Activated T-cell treated with anti-CD3 and anti-CD28 coated beads for 48 hours (primary cell): ENCODE results near the gene ZNF831.

Experiments used
- DNase-seq: peaks from one replicate; pipeline ENCODE4 v3.0.0-alpha.2; 2020; ENCODE audit warnings: low read depth

ZNF831 gene

DNA sequence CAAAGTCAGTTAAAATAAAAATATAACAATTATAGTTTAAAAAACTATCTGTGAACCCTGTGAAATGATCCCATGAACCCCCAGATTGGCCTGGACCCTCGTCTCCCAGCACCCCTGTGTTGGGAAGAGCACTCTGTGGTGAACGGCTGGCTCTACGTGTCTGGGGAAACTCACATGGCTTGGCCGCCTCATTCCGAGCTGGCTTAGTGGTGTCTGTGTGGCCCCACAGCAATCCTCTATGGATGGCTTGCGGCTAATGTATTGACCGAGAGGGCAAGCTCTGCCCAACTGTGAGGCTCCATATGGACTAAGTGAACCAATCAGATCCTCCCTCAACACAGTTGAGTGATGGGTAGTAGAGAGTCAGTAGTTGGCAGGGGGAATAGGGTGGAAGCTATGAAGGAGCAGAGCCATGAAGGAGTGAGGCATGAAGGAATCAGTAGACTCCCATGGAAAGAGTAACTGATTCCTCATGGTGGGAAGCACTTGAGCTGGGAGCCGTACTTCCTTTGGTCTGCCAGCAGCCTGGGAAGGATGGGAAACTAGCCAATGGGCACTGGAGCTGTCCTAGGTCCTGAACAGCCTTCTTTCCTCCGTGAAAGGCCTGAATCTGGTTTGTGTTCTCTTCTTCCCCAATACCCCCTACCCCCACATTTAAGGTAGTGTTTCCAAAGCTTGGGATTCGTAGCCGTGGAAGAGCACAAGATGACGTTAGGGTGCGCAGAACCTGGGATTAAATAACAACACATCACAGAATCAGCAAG, 21.6 kb upstream of the ZNF831 start:
- no peak for DNase-seq

DNA sequence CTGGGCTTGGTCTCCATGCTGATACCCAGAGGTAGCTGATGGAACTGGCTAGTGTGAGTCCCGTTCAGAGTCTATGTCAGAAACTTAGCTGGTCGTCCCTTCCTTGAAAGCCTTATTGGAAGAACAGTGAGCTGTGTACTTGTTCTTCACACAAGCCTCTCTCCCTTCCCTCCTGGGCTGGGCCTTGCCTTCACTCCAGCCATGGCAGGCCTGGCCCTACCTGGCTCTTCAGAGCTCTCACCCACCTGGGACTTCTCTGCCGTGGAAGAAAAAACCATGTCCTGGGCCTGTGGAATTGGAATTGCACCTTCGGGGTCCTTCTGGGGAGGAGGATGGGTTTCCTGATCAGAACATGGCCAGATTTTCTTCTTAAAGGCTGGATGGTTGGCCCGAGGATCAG, 20.3 kb upstream of the ZNF831 start:
- DNase-seq = no peak

DNA sequence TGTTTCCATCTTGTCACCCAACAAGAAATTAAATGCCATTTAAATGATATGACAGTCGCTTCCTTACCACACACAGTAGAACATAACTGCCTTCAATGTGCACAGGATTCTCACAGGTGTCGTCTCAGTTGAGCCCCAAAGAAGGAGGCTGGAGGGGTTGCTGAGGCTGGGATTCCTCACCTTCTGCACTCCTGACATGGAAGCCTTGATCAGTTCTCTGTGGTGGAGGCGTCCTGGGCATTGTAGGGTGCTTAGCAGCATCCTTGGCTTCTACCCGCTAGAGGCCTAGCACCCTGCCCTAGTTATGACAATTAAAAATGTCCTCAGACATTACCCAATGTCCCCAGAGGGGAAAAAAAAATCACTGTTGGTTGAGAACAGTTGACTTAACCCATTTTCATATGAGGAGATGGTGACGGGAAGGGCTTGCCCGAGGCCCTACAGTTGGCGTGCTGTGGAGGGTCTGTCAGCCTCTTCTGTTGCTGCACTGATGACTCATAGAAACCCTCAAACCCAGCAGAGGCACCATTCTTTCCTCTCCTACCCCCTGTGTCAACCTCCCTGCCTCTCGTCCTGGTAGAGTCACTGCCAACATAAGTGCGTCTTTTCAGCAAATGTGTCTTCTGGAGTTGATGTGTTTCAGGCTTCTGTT, 19.3 kb upstream of the ZNF831 start:
- DNase-seq = peak; percentile 47

DNA sequence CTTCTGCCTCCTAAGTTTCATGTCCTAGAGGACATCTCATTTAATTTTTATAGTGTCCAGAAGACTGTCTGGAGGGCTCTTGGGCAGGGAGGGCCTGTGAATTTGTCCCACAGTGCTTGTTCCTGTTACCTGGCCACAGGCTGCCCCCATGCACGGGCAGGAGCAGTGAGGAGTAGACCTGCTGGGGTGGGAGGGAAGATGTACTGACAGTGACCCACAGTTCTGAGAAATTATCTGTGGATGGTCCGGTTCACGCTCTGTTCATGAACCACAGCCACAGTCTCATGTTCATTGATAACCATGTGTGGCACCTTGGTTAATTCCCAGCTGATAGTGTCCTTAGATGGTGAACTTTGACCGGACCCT, 18.8 kb upstream of the ZNF831 start:
- DNase-seq = no peak

DNA sequence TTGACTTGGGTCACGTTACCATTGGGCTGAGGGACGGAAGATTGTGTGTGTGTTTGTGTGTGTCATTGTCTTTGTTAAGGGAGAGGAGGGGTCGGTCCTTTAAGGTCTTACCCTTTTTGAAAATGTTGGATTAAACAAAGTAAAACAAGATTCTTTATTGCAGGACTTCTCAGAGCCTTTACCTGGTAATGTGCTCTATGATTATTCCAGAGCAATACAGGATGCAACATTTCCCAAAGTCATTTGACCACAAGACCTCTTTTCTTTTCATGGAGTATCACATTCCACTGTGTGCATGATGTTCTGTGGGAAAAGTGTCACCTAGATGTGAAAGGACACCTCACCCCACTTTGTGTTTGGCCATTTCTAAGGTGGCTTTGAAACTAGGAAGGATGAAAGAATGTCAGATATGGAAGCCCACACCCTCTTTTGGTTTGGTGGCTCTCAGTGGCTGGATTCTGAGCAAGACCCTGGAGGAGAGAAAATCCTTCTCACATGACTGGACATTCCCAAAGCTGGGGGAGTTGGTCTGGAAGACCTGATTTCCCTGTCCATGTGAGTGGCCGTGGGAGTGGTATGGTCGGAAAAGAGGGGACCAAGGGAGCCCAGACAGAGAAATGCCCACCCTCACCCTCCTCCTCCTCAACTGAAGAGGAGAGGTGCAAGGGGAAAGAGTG, 18.2 kb upstream of the ZNF831 start:
- DNase-seq = no peak

DNA sequence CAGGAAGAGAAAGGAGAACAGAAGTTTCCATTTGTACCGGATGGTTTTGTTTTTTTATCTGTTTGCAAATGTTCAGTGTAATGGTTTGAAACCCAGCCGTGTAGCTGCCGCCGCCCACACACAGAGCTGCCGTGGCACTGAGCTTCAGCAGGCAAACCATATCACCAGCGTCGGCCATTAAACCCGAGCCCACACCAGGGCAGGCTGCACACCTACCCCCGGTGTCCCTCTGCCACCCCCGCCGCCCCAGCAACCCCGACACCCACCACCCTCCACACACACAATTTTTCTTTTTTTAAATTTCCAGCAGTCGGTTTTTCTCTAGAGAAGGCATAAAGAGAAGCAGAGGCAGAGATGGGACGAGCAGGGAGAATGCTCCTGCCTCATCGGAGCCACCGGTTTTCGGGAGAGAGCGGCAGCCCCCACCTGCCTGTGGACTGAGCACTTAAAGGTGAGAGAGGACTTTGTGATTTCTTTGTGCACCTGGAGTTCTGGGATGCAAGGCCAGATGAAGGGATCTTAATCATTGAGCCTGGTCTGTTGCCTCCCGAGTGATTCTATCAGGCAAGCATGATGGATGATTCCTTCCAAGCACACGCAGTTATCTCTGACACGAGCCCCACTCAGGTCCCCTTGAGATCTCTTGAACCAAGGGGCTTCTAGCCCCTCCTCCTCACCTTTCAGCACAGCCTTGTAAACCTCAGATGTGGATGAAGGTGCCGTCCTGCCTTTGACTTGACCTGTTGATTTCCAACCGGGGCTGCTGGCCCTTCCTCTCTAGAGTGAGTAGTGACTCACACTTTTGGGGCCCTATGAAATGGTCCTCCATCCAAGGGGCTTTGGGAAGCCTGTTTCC, 17.5 kb upstream of the ZNF831 start:
- DNase-seq = peak; percentile 70

DNA sequence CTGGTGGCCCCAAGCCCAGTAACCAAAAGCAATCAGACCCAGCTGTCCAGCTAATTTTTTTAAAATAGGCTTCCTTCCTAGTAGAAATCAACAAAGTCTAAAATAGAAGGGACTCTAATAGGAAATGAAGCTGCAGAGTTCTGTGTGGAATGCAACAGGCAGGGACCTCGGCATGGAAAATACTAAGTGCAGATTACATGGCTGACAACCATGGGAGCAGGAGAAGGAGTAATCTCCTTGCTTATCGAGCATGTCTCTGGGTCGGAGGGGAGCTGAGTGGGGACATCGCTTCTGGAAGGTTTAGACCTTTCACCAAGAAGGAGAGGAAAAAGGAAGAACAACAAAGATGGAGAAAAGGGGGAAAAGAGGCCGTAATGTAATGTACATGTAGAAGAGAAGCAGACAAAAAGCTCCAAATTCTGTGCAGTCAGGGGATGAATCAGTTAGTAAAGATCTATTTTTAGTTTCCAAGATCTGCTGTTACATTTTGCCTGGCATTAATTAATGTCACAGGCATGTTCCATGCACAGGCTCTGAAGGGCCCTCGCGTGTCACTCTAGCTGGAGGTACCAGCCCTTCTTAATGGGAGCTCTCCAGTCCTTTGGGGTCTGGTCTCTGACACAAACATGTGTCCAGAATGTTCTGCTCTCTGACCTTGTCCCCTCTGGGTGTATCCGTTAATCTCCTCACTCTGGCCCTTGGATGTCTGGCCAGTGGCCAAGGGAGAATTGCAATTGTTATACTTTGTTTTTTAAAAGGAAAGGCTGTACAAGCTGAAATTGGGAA, 16.6 kb upstream of the ZNF831 start:
- no peak for DNase-seq

DNA sequence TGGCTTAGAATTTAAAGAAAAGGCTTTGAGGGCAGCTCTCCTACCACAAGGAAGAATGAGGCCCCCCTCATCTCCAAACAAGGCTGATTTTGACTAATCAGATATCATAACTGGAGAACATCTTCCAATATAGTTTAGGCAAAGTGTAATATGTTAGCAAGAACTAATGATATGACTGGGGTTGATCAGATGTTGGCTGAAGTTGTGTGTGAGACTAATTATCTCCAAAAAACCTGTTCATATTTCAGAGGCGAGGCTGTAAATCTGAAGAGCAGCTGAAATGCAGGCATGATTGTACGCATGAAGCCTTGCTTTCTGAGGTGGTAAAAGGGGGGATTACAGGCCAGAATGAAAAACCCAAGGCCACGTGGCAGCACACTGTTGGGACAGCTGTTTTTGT, 16.0 kb upstream of the ZNF831 start:
- no peak for DNase-seq

DNA sequence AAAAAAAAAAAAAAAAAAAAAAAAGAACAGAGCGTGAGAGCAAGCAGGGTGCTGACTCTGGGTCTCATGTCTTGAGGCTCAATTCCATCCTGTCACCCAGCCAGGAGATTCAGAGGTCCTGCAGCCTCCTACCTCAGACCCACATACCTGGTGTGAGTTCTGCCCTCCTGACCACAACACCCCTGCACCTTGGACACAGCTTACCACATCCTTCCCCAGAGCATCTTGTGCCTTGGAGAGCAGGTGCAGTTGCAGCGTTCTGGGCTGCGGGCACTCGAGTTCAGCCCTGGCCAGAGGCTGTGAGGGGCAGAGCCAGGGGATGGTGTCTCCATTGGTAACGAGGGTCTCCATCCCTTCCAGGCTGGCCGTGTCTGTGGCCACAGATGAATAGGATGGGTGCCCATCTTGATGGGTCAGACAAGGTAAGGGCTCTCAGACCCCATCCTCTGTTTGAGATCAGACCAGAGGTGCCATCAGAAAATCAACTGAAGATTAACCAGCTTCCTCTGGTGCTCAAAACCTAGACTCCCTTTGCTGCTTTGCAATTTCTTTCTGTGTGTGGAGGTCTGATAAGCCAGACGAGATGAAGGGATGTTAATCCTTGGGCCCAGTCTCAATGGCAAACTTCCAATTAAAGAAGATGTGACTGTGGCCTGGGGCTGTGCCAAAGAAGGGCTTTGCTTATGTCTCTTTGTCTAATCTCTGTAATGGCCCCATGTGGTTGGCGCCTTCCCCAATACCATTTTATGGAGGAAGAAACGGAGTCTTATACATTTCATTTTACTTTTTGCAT, 14.7 kb upstream of the ZNF831 start:
- DNase-seq = no peak

DNA sequence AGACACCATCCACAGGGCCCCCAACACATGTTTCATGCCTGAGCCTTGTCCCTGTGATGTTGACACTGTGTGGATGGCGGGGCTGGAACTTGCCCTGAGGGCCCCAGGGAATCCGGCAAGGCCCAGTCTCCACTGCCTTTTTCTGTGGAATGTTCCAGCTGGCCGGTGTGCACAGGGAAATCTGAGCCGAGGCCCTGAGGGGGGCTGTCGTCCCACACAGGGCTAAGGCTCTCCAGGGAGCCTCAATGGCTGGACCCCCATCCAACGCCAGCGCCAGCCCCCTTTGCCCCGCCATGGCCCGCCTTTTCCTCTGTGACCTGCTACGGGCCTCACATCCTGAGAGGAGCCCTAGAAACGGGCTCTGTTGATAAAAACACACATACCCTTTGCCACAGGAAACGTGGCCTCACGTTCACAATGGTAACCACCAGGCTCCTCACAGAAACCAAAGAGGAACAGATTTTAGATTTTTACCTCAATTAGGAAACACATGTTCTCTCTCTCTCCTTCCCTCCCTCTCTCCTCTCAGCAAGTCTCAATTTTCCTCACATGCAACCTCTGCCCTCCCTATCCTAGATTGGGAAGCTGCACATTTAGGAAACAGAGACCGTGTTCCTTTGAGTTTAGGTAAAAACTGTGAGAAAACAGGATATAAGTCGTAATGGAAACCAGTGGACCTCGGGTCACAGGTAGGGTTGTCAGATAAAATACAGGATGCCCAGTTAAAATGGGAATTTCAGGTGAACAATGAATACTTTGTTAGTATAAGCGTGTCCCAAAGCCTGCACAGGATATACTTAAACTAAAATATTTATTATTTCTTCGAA, 13.7 kb upstream of the ZNF831 start:
- peak; percentile 49 for DNase-seq

DNA sequence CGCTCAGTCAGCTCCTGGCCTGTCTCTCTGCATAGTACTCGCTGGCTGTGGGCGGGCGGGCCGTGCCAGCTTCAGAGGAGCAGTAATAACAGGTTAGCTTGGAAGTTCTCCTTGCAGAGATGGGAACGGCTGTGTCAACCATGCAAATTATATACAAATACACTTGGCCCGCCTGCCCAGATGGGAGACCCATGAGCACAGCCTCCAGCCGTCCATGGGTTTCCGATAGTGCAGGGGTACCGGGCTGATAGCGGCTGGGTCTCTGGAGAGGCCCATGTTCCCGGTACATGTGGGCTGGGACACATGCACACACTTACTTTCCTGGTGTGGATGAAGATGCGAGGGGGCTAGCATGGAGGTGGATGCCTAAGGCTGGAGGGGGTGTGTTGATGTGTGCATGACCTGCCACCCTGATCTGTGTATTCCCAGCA, 12.8 kb upstream of the ZNF831 start:
- no peak for DNase-seq

DNA sequence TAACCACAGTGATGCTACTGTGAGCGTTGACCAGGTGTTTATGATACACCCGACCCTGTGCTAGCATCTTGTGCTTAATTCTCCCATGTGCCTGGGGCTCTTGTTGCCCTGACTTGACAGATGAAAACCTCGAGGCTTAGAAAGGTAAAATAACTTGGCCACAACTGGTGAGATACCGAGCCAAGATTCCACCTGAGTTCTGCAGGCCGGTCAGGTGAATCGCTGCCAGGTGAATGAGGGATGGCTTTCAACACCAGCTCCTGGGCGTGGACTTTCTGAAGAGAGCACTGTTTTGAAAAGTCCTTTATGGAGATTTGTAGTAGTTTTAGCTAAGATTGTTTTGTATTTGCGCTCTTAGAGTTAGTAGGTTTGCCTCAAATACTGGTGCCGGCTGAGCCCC, 12.2 kb upstream of the ZNF831 start:
- no peak for DNase-seq

DNA sequence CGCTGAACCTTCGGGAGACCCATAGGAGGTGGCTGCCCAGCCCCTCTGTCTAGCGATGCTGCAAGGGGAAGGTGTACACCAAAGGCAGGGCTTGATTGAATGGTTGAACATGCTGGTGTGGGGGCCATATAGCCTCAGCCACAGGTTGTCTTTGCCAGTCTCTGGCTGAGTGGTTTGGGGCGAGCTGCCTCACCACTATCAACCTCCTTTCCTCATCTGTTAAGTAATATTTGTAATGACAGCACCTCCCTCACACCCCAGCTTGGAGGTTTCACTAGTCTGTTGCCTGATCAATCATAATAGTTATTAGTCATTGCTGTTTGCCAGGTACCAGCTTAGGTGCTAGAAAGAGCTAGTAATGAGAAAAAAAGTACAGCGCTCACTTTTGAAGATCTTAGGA, 11.8 kb upstream of the ZNF831 start:
- DNase-seq = no peak

DNA sequence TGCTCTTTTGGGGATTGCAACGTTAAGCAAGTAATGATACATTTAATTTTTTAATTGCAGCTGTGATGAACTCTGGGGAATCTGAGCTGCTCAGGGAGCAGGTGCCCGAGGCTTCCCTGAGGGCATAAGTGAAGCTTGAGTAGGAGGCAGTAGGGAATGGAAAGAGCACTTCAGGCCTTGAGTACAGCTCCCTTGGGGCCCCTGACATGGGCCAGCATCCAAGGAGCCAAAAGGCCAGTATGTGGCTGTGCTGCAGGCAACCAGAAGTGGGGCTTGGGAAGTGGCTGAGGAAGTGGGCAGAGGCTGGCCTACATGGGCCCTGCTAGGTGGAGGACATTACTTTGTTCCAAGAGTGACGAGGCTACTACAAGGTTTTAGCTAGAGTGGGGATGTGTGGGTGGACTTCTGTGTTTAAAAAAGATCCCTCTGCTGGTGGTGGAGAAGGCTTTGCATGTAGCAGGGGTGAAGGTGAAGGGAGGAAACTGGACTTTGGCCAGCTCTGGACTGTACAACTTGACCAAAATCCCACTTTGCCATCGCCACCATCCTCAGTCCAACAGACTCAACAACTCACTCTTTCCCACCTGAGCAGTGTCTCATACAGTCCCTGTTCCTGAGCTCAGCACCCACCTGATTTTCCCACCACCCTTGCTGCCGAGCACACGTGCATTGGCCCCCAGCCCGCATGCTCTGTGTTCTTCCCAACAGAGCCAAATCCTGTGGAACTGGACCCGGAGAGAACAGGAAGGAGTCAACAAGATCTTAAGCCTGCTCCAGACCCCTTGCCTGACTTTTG, 10.9 kb upstream of the ZNF831 start:
- DNase-seq = no peak

DNA sequence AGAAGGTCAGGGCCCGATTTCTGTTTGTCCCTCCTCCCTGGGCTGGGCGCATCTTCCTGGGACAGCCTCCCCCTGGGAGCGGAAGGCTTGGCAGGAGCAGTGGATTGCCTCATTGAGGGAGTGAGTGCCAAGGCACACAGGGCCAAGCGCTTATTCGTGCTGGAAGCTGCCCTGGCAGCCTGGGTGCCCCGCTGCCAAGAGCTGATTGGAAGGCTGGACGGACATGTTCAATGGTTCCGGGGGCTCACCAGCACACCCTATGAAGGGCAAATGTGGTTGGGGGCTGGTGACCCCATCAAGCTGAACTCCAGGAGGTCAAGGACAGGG, 10.3 kb upstream of the ZNF831 start:
- no peak for DNase-seq

DNA sequence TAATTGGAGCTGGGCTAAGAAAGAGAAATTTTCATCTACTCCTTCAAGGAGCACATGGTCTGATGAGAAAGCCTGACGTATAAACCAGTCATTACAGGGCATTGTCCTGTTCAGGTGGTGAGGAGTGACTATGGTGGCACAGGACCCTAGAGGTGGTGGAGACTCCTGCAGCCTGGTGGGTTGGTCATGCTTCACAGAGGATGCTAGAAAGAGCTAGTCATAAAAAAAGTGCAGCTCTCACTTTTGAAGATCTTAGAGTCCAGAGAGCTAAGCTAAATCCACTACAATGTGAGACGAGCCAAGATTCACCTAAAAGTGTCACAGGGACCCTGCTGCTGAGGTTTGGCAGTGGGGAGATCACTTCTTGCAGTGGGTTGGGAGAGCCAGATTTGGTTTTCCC, 9.8 kb upstream of the ZNF831 start:
- no peak for DNase-seq

DNA sequence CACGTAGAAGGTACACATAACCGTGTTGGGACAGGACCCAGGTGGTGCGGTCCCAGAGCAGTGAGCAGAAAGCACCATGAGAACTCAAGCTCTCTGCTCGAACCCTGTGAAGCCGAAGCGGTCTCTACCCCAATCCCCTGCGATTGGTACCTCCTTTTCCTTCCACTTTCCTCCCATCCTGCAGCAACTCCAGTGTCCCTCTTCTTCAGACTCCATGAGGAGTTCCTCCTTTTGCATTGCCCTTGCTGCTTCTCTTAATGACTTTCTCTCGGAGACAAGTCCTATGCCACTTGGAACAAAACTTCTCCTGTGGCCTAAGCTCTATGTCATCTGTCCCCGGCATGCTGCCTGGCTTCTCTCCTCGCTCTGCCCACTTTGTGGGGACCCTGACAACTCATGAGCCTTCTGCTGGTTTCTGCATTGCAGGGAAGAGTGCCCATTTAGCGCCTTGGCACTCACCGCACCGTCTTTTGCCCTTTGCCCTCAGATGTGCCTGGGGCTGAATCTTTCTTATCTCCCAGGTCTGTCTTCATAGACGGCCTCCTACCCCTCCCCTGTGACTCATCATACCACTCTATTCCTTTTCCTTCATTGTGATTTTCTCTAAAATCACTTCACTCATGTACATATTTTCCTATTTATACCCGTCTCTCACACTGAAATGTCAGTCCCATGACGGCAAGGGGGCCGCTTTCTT, 9.2 kb upstream of the ZNF831 start:
- no peak for DNase-seq

DNA sequence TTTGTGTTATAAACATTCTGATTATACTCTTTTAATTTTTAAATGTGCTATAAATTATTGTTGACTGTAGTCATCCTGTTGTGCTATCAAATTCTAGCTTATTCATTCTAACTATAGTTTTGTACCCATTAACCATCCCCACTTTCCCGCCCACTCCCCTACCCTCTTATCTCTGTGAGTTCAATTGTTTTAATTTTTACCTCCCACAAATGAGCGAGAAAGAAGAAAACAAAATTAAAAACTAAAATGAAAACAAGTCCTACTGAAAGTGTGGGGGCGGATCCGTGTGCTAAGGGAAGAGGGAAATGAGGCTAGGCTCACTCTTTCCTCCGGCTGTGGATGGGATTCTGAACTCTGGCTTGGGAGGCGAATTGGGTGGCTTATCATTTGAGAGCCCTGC, 6.6 kb upstream of the ZNF831 start:
- DNase-seq = no peak

DNA sequence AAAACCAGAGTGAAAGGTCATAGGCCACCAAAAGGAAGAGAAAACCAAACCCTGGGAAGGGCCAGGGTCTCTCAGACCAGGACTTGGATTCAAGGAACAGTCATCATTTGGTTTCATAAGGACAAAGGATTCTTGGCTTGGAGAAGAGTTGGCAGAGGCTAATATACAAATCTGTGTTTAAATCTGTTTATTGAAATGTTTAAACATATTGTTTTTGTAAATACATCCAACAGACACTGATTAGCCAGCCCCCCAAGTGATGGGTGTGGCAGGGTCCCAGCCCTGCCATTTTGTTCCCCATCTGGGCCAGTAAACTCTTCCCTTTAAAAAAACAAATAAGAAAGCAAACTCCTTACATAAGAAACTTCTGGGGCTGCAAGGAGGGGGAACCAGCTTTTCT, 6.1 kb upstream of the ZNF831 start:
- no peak for DNase-seq
